Measurements from ENCODE around the gene PDE4D. TPM values are rescaled to one million over a fixed set of nuclear protein-coding genes. Genes with fewer than 3 reads are reported as not detected.

The PDE4D gene
- total RNA-seq, 1 experiment from 2014 or later, result 2.4 TPM

DNA sequence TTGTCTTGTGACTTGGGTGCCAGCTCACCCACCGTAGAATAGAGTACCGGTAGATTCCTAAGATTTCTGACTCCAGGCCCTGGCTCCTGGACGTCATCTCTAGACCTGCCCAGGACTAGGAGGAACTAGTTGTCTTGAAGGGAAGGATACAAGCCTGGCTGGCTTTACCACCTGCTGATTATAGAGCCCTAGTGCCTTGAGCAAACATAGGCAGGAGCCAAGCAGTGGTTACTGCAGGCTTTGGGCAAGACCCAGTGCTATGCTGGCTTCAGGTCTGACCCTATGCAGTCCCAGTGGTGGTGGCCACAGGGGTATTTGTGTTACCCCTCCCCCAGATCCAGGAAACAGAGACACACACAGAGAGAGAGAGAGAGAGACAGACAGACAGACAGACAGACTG, 606.2 kb downstream of the PDE4D start:
- in situ Hi-C loops (cut with HindIII; ENCODE audit: low pct_unique_long_range_greater_than_20kb, low sequenced_read_pairs) (no loop called here), intact Hi-C loops (cut with micrococcal nuclease; ENCODE audit: unreplicated experiment) (no loop called here)
- Histone ChIP-seq H3K36me3 (ENCODE audit: control insufficient read depth, insufficient read depth, low read length) (no peaks in the 10 kb centered on the region), H3K9me3 (ENCODE audit: control insufficient read depth, insufficient read depth, low read depth, low read length) (no peaks in the 10 kb centered on the region), H3K4me3 (ENCODE audit: low read depth in 2 of 2, low read length in 2 of 2) (no peak overlapping the region), H3K4me1 (ENCODE audit: control insufficient read depth, insufficient read depth, low read length) (no peaks in the 10 kb centered on the region), H3K27ac (ENCODE audit: low read length) (no peak overlapping the region), H3K27me3 (ENCODE audit: control insufficient read depth, insufficient read depth, low read length) (no peaks in the 10 kb centered on the region)
- DNase-seq (ENCODE audit: low read depth, low spot score), result no peak
- ATAC-seq, result no peak
- no TSS peak for BruUV-seq (replicated peaks)
- ChIA-PET CTCF (no interaction called here), POLR2A (no interaction called here)
- TF ChIP-seq POLR2AphosphoS5 (IDR thresholded peaks at IDR 0.05; ENCODE audit: low read depth, low read length) (no peak), TCF7L2 (IDR thresholded peaks at IDR 0.05; ENCODE audit: low read depth, low read length) (no peak), CTCF (IDR thresholded peaks at IDR 0.05) (no peak), SIN3A (IDR thresholded peaks at IDR 0.05; ENCODE audit: borderline replicate concordance, insufficient read depth, low read depth, low read length) (no peak)
- TF ChIP-seq, protein P1, sequence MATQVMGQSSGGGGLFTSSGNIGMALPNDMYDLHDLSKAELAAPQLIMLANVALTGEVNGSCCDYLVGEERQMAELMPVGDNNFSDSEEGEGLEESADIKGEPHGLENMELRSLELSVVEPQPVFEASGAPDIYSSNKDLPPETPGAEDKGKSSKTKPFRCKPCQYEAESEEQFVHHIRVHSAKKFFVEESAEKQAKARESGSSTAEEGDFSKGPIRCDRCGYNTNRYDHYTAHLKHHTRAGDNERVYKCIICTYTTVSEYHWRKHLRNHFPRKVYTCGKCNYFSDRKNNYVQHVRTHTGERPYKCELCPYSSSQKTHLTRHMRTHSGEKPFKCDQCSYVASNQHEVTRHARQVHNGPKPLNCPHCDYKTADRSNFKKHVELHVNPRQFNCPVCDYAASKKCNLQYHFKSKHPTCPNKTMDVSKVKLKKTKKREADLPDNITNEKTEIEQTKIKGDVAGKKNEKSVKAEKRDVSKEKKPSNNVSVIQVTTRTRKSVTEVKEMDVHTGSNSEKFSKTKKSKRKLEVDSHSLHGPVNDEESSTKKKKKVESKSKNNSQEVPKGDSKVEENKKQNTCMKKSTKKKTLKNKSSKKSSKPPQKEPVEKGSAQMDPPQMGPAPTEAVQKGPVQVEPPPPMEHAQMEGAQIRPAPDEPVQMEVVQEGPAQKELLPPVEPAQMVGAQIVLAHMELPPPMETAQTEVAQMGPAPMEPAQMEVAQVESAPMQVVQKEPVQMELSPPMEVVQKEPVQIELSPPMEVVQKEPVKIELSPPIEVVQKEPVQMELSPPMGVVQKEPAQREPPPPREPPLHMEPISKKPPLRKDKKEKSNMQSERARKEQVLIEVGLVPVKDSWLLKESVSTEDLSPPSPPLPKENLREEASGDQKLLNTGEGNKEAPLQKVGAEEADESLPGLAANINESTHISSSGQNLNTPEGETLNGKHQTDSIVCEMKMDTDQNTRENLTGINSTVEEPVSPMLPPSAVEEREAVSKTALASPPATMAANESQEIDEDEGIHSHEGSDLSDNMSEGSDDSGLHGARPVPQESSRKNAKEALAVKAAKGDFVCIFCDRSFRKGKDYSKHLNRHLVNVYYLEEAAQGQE (IDR thresholded peaks at IDR 0.05; ENCODE audit: insufficient read depth in 1 of 2, low read depth in 2 of 2, low read length in 1 of 2), result no peak

GRCh38 chr5:59286510-59286909, 607.0 kb downstream of the PDE4D start:
- no TSS peak for BruUV-seq (replicated peaks)
- intact Hi-C loops (cut with micrococcal nuclease; ENCODE audit: unreplicated experiment) (no loop called here), in situ Hi-C loops (cut with HindIII; ENCODE audit: low pct_unique_long_range_greater_than_20kb, low sequenced_read_pairs) (no loop called here)
- no peaks in the 10 kb centered on the region for H3K27me3 ChIP-seq (ENCODE audit: control insufficient read depth, insufficient read depth, low read length)
- ChIA-PET CTCF (no interaction called here), POLR2A (no interaction called here)
- H3K27ac ChIP-seq (ENCODE audit: low read length), result no peak overlapping the region
- no peak for DNase-seq (ENCODE audit: low read depth, low spot score)
- no peaks in the 10 kb centered on the region for H3K4me1 ChIP-seq (ENCODE audit: control insufficient read depth, insufficient read depth, low read length)
- no peak for ATAC-seq
- TF ChIP-seq, protein P1 (IDR thresholded peaks at IDR 0.05; ENCODE audit: insufficient read depth in 1 of 2, low read depth in 2 of 2, low read length in 1 of 2), result no peak
- no peak for TF ChIP-seq SIN3A (IDR thresholded peaks at IDR 0.05; ENCODE audit: borderline replicate concordance, insufficient read depth, low read depth, low read length)
- TF ChIP-seq CTCF (IDR thresholded peaks at IDR 0.05), result no peak
- TF ChIP-seq TCF7L2 (IDR thresholded peaks at IDR 0.05; ENCODE audit: low read depth, low read length), result no peak
- TF ChIP-seq POLR2AphosphoS5 (IDR thresholded peaks at IDR 0.05; ENCODE audit: low read depth, low read length), result no peak
- H3K9me3 ChIP-seq (ENCODE audit: control insufficient read depth, insufficient read depth, low read depth, low read length), result no peaks in the 10 kb centered on the region
- no peaks in the 10 kb centered on the region for H3K36me3 ChIP-seq (ENCODE audit: control insufficient read depth, insufficient read depth, low read length)
- no peak overlapping the region for H3K4me3 ChIP-seq (ENCODE audit: low read depth in 2 of 2, low read length in 2 of 2)
